Measurements from ENCODE around the gene PAM16.
"Not testable (repeated sequence)": the region's sequence is repeated elsewhere in the genome, so short reads cannot be mapped to it uniquely, and the experiment has no call there.

PAM16 gene

DNA sequence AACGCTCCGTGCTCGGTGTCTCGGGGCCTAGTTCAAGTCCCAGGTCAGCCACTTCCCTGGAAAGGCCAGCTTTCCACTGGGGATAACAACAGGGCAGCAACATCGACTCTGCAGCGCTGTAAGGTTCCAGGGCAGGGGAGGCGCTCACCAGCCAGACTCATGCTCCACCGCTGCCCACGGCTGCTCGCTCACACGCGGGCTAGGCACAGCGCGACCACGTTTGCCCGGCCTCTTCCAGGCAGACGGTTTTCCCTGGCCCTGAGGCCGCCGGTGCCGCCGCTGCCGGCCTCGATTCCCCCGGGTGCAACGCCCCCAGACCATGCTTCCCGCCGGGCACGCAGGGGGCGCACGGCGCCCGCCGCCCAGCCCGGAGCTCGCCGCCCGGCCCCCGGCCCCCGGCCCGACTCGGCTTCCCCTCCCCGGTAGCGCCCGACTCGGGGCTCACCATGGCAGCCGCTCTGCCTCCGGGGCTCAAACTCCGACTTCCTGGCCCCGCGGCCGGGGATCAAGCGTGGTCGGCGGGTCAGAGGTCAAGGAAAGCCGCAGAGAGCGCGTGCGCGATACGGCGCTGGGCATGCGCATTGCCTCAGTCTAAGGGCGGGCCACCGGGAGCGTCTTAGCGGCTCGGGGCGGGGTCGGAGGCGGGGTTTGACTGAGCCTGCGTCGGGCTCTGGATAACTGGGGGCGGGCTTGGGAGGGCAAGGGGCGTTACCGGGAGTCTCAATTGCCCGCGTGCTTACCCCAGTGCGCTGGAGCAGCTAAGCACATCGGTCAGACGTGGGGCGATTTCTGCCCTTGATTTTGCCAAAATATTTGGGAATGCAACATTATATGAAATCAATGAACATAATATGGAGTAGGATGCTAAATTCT lies at the start of gene PAM16:
PAM16 (minus strand) TSS at position 535 of the 873 bp plus-strand sequence; CDS start at position 448, 87 bp downstream.
- peak; percentile 98 for DNase-seq (ENCODE audit: low read depth)
- peak within 1 kb of the TSS; percentile 93 for H3K4me3 ChIP-seq (ENCODE audit: low read depth, low read length)
- no peak for TF ChIP-seq CTCF (IDR thresholded peaks at IDR 0.05; ENCODE audit: insufficient read depth, low read depth, low read length, missing control alignments)

GRCh38 chr16:4399001-4399730 lies 48.0 kb upstream of the PAM16 start:
- TF ChIP-seq CTCF (IDR thresholded peaks at IDR 0.05; ENCODE audit: insufficient read depth, low read depth, low read length, missing control alignments), result no peak
- H3K4me3 ChIP-seq (ENCODE audit: low read depth, low read length), result no peak overlapping the region
- no peak for DNase-seq (ENCODE audit: low read depth)

GRCh38 chr16:4395055-4395726 lies 44.1 kb upstream of the PAM16 start:
- no peak overlapping the region for H3K4me3 ChIP-seq (ENCODE audit: low read depth, low read length)
- no peak for TF ChIP-seq CTCF (IDR thresholded peaks at IDR 0.05; ENCODE audit: insufficient read depth, low read depth, low read length, missing control alignments)
- DNase-seq (ENCODE audit: low read depth), result no peak

DNA sequence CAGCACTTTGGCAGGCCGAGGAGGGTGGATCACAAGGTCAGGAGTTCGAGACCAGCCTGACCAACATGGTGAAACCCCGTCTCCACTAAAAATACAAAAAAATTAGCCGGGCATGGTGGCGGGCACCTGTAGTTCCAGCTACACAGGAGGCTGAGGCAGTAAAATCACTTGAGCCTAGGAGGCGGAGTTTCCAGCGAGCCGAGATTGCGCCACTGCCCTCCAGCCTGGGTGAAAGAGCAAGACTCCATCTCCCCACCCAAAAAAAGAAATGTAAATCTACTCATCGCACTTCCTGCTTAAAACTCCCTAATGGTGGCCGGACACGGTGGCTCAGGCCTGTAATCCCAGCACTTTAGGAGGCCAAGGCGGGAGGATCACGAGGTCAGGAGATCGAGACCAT lies 42.7 kb upstream of the PAM16 start:
- H3K4me3 ChIP-seq (ENCODE audit: low read depth, low read length); DNase-seq (ENCODE audit: low read depth): not testable (repeated sequence)

GRCh38 chr16:4393240-4393600 lies 42.1 kb upstream of the PAM16 start:
- no peak overlapping the region for H3K4me3 ChIP-seq (ENCODE audit: low read depth, low read length)
- no peak for DNase-seq (ENCODE audit: low read depth)
- TF ChIP-seq CTCF (IDR thresholded peaks at IDR 0.05; ENCODE audit: insufficient read depth, low read depth, low read length, missing control alignments), result no peak

DNA sequence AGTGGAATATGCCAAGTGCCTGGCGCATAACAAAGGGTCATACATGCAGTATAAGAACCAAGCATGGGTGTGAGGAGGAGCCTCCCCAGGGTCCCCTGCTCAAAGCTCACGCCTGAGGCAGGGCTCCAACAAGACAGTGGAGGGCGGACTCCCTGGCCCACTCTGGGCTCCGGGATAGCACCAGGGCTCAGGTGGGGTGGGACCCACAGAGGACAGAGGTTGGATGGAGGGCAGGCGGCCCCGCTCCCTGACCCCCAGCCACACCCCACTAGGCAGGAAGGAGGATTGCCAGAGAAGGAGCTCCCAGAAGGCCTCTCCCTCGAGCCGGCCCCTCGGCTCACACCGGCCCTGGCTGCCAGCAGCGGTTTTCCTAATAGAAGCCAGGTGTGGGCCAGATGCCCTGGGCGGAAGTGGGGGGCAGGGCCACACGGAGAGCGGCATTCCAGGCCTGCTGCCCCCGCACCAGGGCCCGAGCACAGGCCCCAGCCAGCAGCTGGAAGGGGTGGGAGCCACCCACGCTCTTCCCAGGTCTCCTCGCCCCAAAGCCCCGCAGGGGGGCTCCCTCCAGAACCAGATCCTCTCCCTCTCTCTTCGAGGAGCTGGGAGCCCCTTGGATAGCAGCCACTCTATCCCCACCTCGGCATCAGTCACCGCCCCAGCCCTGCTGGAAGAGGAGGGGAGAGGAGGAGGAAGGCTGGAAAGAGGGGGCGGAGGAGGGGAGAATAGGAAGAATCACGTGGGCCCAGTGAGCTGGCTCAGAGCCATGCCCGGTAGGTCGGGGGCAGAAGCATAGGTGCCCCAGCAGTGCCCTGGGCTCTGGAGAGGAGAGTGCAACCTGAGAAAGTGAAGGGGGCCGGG lies 41.5 kb upstream of the PAM16 start:
- no peak for DNase-seq (ENCODE audit: low read depth)
- no peak overlapping the region for H3K4me3 ChIP-seq (ENCODE audit: low read depth, low read length)
- TF ChIP-seq CTCF (IDR thresholded peaks at IDR 0.05; ENCODE audit: insufficient read depth, low read depth, low read length, missing control alignments), result no peak

Data from GM12865 (cell line).